ENCODE results near the gene EPHB6.

The EPHB6 gene

DNA sequence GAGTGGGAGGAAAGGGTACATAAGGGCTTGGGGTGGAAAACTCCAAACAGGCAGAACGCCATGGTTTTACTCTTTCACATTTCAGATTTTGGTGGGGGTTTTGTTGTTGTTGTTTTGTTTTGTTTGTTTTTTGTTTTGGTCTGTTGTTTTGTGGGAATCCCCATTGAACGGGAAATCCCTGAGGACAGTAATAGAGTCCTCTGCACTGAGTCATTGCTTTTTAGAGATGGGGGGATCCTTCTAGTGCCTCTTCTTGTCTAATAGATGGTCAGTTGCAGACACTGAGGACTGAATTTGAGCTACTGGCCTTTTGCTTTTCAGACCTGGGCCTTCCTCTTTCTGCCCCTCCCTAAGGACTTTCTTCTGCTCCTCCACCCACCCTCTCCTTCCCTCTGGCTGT is 58.7 kb downstream of the EPHB6 start (continued):
- TF ChIP-seq, protein P1, sequence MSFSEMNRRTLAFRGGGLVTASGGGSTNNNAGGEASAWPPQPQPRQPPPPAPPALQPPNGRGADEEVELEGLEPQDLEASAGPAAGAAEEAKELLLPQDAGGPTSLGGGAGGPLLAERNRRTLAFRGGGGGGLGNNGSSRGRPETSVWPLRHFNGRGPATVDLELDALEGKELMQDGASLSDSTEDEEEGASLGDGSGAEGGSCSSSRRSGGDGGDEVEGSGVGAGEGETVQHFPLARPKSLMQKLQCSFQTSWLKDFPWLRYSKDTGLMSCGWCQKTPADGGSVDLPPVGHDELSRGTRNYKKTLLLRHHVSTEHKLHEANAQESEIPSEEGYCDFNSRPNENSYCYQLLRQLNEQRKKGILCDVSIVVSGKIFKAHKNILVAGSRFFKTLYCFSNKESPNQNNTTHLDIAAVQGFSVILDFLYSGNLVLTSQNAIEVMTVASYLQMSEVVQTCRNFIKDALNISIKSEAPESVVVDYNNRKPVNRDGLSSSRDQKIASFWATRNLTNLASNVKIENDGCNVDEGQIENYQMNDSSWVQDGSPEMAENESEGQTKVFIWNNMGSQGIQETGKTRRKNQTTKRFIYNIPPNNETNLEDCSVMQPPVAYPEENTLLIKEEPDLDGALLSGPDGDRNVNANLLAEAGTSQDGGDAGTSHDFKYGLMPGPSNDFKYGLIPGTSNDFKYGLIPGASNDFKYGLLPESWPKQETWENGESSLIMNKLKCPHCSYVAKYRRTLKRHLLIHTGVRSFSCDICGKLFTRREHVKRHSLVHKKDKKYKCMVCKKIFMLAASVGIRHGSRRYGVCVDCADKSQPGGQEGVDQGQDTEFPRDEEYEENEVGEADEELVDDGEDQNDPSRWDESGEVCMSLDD (tag by site-specific recombination; IDR thresholded peaks at IDR 0.05), result no peak
- no peak for TF ChIP-seq ZNF132 (tag by site-specific recombination; IDR thresholded peaks at IDR 0.05; ENCODE audit: borderline replicate concordance)
- TF ChIP-seq, protein P2, sequence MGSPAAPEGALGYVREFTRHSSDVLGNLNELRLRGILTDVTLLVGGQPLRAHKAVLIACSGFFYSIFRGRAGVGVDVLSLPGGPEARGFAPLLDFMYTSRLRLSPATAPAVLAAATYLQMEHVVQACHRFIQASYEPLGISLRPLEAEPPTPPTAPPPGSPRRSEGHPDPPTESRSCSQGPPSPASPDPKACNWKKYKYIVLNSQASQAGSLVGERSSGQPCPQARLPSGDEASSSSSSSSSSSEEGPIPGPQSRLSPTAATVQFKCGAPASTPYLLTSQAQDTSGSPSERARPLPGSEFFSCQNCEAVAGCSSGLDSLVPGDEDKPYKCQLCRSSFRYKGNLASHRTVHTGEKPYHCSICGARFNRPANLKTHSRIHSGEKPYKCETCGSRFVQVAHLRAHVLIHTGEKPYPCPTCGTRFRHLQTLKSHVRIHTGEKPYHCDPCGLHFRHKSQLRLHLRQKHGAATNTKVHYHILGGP (tag by site-specific recombination; IDR thresholded peaks at IDR 0.05), result no peak
- no peak for TF ChIP-seq SCRT1 (tag by site-specific recombination; IDR thresholded peaks at IDR 0.05; ENCODE audit: borderline replicate concordance)

DNA sequence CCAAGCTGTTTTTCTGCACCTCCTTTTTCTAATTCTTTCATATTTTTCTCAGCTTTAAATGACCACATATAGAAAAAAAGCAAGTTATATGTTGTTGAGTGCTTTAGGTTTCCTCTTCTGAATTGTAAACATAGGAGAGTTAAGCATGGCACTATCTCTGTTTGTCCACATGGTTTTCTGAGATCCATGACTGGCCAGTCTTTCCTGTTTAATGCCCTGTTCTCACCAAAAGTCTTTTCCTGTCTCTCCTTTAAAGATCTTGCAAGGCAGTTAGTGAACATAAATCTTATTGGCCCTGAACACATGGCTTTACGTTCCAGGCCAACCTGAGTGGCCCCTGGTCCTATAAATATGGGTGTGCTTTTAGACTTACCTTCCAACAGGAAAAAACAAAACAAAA is 59.2 kb downstream of the EPHB6 start:
- TF ChIP-seq ZNF837 (tag by site-specific recombination; IDR thresholded peaks at IDR 0.05) (no peak), WT1 (tag by site-specific recombination; IDR thresholded peaks at IDR 0.05) (no peak), ZNF510 (tag by site-specific recombination; IDR thresholded peaks at IDR 0.05; ENCODE audit: insufficient replicate concordance) (no peak), ZNF529 (tag by site-specific recombination; IDR thresholded peaks at IDR 0.05; ENCODE audit: insufficient replicate concordance) (no peak), ZNF274 (IDR thresholded peaks at IDR 0.05; ENCODE audit: low read length) (no peak), ZNF274 (tag by site-specific recombination; IDR thresholded peaks at IDR 0.05; ENCODE audit: borderline replicate concordance) (no peak), ZEB2 (tag by site-specific recombination; IDR thresholded peaks at IDR 0.05) (no peak), ZNF843 (tag by site-specific recombination; IDR thresholded peaks at IDR 0.05) (no peak), ZNF214 (tag by site-specific recombination; IDR thresholded peaks at IDR 0.05; ENCODE audit: borderline replicate concordance) (no peak), ZNF335 (tag by site-specific recombination; conservative IDR thresholded peaks at IDR 0.05) (no peak), SCRT1 (tag by site-specific recombination; IDR thresholded peaks at IDR 0.05; ENCODE audit: borderline replicate concordance) (no peak), SALL2 (tag by site-specific recombination; IDR thresholded peaks at IDR 0.05; ENCODE audit: borderline replicate concordance) (no peak)
- TF ChIP-seq, protein P3, sequence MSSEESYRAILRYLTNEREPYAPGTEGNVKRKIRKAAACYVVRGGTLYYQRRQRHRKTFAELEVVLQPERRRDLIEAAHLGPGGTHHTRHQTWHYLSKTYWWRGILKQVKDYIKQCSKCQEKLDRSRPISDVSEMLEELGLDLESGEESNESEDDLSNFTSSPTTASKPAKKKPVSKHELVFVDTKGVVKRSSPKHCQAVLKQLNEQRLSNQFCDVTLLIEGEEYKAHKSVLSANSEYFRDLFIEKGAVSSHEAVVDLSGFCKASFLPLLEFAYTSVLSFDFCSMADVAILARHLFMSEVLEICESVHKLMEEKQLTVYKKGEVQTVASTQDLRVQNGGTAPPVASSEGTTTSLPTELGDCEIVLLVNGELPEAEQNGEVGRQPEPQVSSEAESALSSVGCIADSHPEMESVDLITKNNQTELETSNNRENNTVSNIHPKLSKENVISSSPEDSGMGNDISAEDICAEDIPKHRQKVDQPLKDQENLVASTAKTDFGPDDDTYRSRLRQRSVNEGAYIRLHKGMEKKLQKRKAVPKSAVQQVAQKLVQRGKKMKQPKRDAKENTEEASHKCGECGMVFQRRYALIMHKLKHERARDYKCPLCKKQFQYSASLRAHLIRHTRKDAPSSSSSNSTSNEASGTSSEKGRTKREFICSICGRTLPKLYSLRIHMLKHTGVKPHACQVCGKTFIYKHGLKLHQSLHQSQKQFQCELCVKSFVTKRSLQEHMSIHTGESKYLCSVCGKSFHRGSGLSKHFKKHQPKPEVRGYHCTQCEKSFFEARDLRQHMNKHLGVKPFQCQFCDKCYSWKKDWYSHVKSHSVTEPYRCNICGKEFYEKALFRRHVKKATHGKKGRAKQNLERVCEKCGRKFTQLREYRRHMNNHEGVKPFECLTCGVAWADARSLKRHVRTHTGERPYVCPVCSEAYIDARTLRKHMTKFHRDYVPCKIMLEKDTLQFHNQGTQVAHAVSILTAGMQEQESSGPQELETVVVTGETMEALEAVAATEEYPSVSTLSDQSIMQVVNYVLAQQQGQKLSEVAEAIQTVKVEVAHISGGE (tag by site-specific recombination; conservative IDR thresholded peaks at IDR 0.05; ENCODE audit: low read depth), result no peak
- TF ChIP-seq, protein P4, sequence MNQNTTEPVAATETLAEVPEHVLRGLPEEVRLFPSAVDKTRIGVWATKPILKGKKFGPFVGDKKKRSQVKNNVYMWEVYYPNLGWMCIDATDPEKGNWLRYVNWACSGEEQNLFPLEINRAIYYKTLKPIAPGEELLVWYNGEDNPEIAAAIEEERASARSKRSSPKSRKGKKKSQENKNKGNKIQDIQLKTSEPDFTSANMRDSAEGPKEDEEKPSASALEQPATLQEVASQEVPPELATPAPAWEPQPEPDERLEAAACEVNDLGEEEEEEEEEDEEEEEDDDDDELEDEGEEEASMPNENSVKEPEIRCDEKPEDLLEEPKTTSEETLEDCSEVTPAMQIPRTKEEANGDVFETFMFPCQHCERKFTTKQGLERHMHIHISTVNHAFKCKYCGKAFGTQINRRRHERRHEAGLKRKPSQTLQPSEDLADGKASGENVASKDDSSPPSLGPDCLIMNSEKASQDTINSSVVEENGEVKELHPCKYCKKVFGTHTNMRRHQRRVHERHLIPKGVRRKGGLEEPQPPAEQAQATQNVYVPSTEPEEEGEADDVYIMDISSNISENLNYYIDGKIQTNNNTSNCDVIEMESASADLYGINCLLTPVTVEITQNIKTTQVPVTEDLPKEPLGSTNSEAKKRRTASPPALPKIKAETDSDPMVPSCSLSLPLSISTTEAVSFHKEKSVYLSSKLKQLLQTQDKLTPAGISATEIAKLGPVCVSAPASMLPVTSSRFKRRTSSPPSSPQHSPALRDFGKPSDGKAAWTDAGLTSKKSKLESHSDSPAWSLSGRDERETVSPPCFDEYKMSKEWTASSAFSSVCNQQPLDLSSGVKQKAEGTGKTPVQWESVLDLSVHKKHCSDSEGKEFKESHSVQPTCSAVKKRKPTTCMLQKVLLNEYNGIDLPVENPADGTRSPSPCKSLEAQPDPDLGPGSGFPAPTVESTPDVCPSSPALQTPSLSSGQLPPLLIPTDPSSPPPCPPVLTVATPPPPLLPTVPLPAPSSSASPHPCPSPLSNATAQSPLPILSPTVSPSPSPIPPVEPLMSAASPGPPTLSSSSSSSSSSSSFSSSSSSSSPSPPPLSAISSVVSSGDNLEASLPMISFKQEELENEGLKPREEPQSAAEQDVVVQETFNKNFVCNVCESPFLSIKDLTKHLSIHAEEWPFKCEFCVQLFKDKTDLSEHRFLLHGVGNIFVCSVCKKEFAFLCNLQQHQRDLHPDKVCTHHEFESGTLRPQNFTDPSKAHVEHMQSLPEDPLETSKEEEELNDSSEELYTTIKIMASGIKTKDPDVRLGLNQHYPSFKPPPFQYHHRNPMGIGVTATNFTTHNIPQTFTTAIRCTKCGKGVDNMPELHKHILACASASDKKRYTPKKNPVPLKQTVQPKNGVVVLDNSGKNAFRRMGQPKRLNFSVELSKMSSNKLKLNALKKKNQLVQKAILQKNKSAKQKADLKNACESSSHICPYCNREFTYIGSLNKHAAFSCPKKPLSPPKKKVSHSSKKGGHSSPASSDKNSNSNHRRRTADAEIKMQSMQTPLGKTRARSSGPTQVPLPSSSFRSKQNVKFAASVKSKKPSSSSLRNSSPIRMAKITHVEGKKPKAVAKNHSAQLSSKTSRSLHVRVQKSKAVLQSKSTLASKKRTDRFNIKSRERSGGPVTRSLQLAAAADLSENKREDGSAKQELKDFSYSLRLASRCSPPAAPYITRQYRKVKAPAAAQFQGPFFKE (tag by site-specific recombination; IDR thresholded peaks at IDR 0.05; ENCODE audit: borderline replicate concordance), result no peak
- CTCF ChIA-PET, result interaction anchor here (0.7 kb wide), 1 partner anchor 204 kb away, joined by 4 read pairs; no protein-coding TSS in a partner anchor
- Histone ChIP-seq H3K27ac (ENCODE audit: extremely low read depth, low read depth, low read length) (no peak overlapping the region), H3K36me3 (ENCODE audit: control insufficient read depth in 2 of 2, insufficient read depth in 1 of 2, low read length in 2 of 2) (no peaks in the 10 kb centered on the region), H3K4me1 (ENCODE audit: control insufficient read depth, insufficient read depth, low read length) (no peaks in the 10 kb centered on the region), H3K4me3 (ENCODE audit: low read depth, low read length) (no peak overlapping the region), H3K9me3 (ENCODE audit: control insufficient read depth, insufficient read depth, low read depth, low read length) (no peaks in the 10 kb centered on the region)
- POLR2A ChIA-PET, result no interaction called here
